ENCODE results near the gene CLPSL1. TPM values are rescaled to one million over a fixed set of nuclear protein-coding genes. Genes with fewer than 3 reads are reported as not detected.

The CLPSL1 gene
- polyA plus RNA-seq, 1 donor: not detected

DNA sequence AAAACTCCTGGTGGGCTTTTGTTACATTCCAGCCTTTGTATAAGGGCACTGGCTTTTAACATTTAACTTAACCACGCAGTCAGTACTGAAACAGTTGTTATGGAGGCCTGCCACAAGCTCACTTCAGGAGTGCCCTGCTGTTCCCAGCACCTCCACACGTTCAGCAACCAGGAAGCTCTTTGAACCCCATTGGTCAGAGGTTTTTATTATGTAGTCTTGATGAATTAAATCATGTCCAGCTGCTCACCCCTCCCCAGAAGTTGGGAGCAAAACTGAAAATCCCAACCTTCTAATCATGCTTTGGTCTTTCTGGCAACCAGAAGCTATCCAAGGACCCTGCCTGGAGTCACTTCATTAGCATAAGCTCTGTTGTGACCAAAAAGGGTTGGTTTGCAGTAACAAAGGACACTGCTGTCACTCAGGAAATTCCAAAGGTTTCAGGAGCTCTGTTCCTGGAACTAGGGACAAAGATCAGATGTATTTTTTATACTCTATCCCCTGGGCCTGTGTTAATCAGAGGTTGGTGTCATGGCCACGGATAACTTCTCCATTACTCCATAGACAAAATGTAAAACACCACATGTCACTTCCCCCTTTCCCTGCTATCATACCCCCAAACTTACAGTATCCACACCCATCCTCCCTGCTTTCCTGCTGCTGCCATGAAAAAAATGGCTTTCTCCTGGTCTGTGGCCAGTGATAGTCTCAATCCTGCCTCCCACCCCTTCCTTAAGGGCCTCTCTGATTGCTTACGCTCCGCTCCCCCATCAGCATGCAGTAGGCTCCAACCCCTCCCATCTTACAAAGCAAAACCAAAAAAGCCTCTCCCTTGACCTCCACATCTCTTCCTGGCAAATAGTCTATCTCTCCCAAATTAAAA is 40.9 kb upstream of the CLPSL1 start:
- Histone ChIP-seq H3K27me3 (ENCODE audit: control insufficient read depth, insufficient read depth, low read length) (no peaks in the 10 kb centered on the region), H3K36me3 (ENCODE audit: control insufficient read depth, insufficient read depth, low read length) (no peaks in the 10 kb centered on the region), H3K9me3 (ENCODE audit: control insufficient read depth, low read depth, low read length) (no peaks in the 10 kb centered on the region), H3K4me1 (ENCODE audit: control insufficient read depth, insufficient read depth, low read length) (peaks cover 15% of the 10 kb centered on the region), H3K27ac (ENCODE audit: low read length) (peak overlapping the region; percentile 51), H3K4me3 (ENCODE audit: low read length) (no peak overlapping the region)
- no CpG with 5 or more reads among the region's 5 CpGs for WGBS (ENCODE audit: insufficient coverage, low lambda C conversion rate)
- DNase-seq: peak; percentile 66 to 90

GRCh38 chr6:35742842-35743241 is 38.0 kb upstream of the CLPSL1 start:
- Histone ChIP-seq H3K4me1 (ENCODE audit: control insufficient read depth, insufficient read depth, low read length) (peaks cover 15% of the 10 kb centered on the region), H3K4me3 (ENCODE audit: low read length) (no peak overlapping the region), H3K27ac (ENCODE audit: low read length) (no peak overlapping the region), H3K36me3 (ENCODE audit: control insufficient read depth, insufficient read depth, low read length) (no peaks in the 10 kb centered on the region), H3K27me3 (ENCODE audit: control insufficient read depth, insufficient read depth, low read length) (no peaks in the 10 kb centered on the region), H3K9me3 (ENCODE audit: control insufficient read depth, low read depth, low read length) (no peaks in the 10 kb centered on the region)
- no peak for DNase-seq
- no CpG with 5 or more reads among the region's 8 CpGs for WGBS (ENCODE audit: insufficient coverage, low lambda C conversion rate)

GRCh38 chr6:35745509-35745908 is 35.3 kb upstream of the CLPSL1 start:
- Histone ChIP-seq H3K4me3 (ENCODE audit: low read length) (no peak overlapping the region), H3K27me3 (ENCODE audit: control insufficient read depth, insufficient read depth, low read length) (no peaks in the 10 kb centered on the region), H3K9me3 (ENCODE audit: control insufficient read depth, low read depth, low read length) (no peaks in the 10 kb centered on the region), H3K4me1 (ENCODE audit: control insufficient read depth, insufficient read depth, low read length) (peaks cover 2% of the 10 kb centered on the region), H3K36me3 (ENCODE audit: control insufficient read depth, insufficient read depth, low read length) (no peaks in the 10 kb centered on the region), H3K27ac (ENCODE audit: low read length) (no peak overlapping the region)
- no CpG with 5 or more reads among the region's 7 CpGs for WGBS (ENCODE audit: insufficient coverage, low lambda C conversion rate)
- DNase-seq: no peak

DNA sequence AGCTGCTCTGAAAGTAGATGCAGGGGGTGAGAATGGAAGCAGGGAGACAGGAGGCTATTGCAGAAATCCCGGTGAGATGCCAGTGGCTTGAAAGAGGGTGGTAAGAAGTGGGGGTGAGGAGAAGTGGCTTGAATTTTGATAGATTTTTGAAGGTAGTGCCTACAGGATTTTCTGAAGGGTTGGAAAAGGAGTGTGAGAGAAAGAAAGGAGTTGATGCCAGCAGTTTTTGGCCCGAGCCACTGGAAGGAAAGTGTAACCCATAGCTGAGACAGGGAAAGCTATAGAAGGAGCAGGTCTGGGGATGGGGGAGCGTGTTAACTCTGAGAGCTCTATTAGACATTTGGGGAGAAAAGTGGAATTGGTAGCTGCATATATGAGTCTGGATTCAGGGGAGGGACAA is 34.3 kb upstream of the CLPSL1 start:
- no peak overlapping the region for H3K27ac ChIP-seq (ENCODE audit: low read length)
- H3K9me3 ChIP-seq (ENCODE audit: control insufficient read depth, low read depth, low read length): no peaks in the 10 kb centered on the region
- H3K4me1 ChIP-seq (ENCODE audit: control insufficient read depth, insufficient read depth, low read length): no peaks in the 10 kb centered on the region
- no peaks in the 10 kb centered on the region for H3K27me3 ChIP-seq (ENCODE audit: control insufficient read depth, insufficient read depth, low read length)
- WGBS (ENCODE audit: insufficient coverage, low lambda C conversion rate): 100% methylated on average over 2 of the region's 3 CpGs
- DNase-seq: no peak
- no peak overlapping the region for H3K4me3 ChIP-seq (ENCODE audit: low read length)
- H3K36me3 ChIP-seq (ENCODE audit: control insufficient read depth, insufficient read depth, low read length): no peaks in the 10 kb centered on the region

DNA sequence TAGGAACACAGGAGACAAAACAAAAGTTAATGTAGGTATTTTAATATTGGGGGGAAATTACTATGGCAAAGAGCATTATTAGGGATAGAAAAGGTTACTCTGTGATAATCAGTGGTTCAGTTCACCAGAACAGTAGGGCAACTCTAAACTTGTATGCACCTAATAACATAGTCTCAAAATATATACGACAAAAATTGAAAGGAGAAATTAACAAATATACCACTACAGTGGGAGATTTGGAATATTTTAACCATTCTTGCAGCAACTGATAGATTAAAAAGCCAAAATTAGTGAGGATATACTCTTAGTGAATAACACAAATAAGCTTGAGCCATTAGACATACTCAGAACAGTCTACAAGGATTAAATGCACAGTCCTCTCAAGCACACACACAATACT is 32.9 kb upstream of the CLPSL1 start:
- no peaks in the 10 kb centered on the region for H3K27me3 ChIP-seq (ENCODE audit: control insufficient read depth, insufficient read depth, low read length)
- H3K4me1 ChIP-seq (ENCODE audit: control insufficient read depth, insufficient read depth, low read length): no peaks in the 10 kb centered on the region
- H3K27ac ChIP-seq (ENCODE audit: low read length): no peak overlapping the region
- H3K9me3 ChIP-seq (ENCODE audit: control insufficient read depth, low read depth, low read length): no peaks in the 10 kb centered on the region
- no peaks in the 10 kb centered on the region for H3K36me3 ChIP-seq (ENCODE audit: control insufficient read depth, insufficient read depth, low read length)
- H3K4me3 ChIP-seq (ENCODE audit: low read length): no peak overlapping the region
- no peak for DNase-seq
- WGBS (ENCODE audit: insufficient coverage, low lambda C conversion rate): 100% methylated on average over 1 of the region's 1 CpG

GRCh38 chr6:35750557-35750956 is 30.3 kb upstream of the CLPSL1 start:
- Histone ChIP-seq H3K36me3 (ENCODE audit: control insufficient read depth, insufficient read depth, low read length) (no peaks in the 10 kb centered on the region), H3K4me3 (ENCODE audit: low read length) (no peak overlapping the region), H3K9me3 (ENCODE audit: control insufficient read depth, low read depth, low read length) (no peaks in the 10 kb centered on the region), H3K27ac (ENCODE audit: low read length) (no peak overlapping the region), H3K27me3 (ENCODE audit: control insufficient read depth, insufficient read depth, low read length) (no peaks in the 10 kb centered on the region), H3K4me1 (ENCODE audit: control insufficient read depth, insufficient read depth, low read length) (no peaks in the 10 kb centered on the region)
- WGBS (ENCODE audit: insufficient coverage, low lambda C conversion rate): no CpG with 5 or more reads among the region's 7 CpGs
- DNase-seq: no peak

DNA sequence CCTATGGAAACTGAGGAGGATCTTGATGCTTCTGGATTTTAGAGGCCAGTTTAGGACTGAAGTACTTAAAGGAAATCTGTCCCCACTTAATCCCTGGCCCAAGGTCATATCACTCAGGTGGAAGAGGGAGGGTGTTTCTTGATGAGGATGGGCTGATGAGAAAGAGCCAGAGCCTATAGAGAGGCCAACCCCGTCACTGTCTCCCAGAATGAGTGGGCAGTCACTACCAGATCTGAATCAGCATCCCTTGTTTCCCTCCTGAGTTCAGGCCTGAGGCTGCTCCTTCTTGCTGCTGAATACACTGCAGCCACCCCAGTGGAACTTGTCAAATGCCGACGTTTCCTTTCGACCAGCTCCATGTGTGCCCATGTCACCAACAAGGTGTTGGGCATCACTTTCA is 29.2 kb upstream of the CLPSL1 start:
- Histone ChIP-seq H3K4me1 (ENCODE audit: control insufficient read depth, insufficient read depth, low read length) (no peaks in the 10 kb centered on the region), H3K27ac (ENCODE audit: low read length) (no peak overlapping the region), H3K9me3 (ENCODE audit: control insufficient read depth, low read depth, low read length) (no peaks in the 10 kb centered on the region), H3K27me3 (ENCODE audit: control insufficient read depth, insufficient read depth, low read length) (no peaks in the 10 kb centered on the region), H3K36me3 (ENCODE audit: control insufficient read depth, insufficient read depth, low read length) (no peaks in the 10 kb centered on the region), H3K4me3 (ENCODE audit: low read length) (no peak overlapping the region)
- 94% methylated on average over 3 of the region's 4 CpGs for WGBS (ENCODE audit: insufficient coverage, low lambda C conversion rate)
- DNase-seq: no peak

DNA sequence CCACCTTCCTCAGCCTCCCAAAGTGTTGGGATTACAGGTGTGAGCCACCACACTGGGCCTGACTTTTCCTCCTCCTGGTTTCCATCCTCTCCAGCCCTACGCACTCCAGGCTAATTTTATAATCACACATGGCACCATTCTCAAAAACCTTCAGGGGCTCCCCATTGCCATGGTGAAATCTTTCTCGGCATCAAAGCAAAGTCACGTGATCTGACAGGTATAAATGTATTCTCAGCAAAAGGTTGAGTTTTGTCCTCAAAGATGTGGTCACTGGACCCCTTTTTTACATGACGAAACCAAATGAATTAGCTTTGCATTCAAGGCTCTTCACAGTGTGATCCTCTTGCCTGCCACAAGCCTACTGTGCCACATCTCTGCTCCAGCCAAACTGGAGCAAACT is 28.5 kb upstream of the CLPSL1 start:
- Histone ChIP-seq H3K4me3 (ENCODE audit: low read length) (no peak overlapping the region), H3K27me3 (ENCODE audit: control insufficient read depth, insufficient read depth, low read length) (no peaks in the 10 kb centered on the region), H3K36me3 (ENCODE audit: control insufficient read depth, insufficient read depth, low read length) (no peaks in the 10 kb centered on the region), H3K27ac (ENCODE audit: low read length) (no peak overlapping the region), H3K4me1 (ENCODE audit: control insufficient read depth, insufficient read depth, low read length) (no peaks in the 10 kb centered on the region), H3K9me3 (ENCODE audit: control insufficient read depth, low read depth, low read length) (no peaks in the 10 kb centered on the region)
- DNase-seq: no peak
- WGBS (ENCODE audit: insufficient coverage, low lambda C conversion rate): no CpG with 5 or more reads among the region's 4 CpGs

GRCh38 chr6:35754452-35755277 is 26.2 kb upstream of the CLPSL1 start:
- Histone ChIP-seq H3K9me3 (ENCODE audit: control insufficient read depth, low read depth, low read length) (no peaks in the 10 kb centered on the region), H3K27ac (ENCODE audit: low read length) (no peak overlapping the region), H3K36me3 (ENCODE audit: control insufficient read depth, insufficient read depth, low read length) (no peaks in the 10 kb centered on the region), H3K27me3 (ENCODE audit: control insufficient read depth, insufficient read depth, low read length) (no peaks in the 10 kb centered on the region), H3K4me1 (ENCODE audit: control insufficient read depth, insufficient read depth, low read length) (no peaks in the 10 kb centered on the region), H3K4me3 (ENCODE audit: low read length) (no peak overlapping the region)
- WGBS (ENCODE audit: insufficient coverage, low lambda C conversion rate): no CpG with 5 or more reads among the region's 6 CpGs
- no peak for DNase-seq

GRCh38 chr6:35755278-35755924 is 25.4 kb upstream of the CLPSL1 start:
- Histone ChIP-seq H3K4me1 (ENCODE audit: control insufficient read depth, insufficient read depth, low read length) (no peaks in the 10 kb centered on the region), H3K4me3 (ENCODE audit: low read length) (no peak overlapping the region), H3K27ac (ENCODE audit: low read length) (no peak overlapping the region), H3K36me3 (ENCODE audit: control insufficient read depth, insufficient read depth, low read length) (no peaks in the 10 kb centered on the region), H3K9me3 (ENCODE audit: control insufficient read depth, low read depth, low read length) (no peaks in the 10 kb centered on the region), H3K27me3 (ENCODE audit: control insufficient read depth, insufficient read depth, low read length) (no peaks in the 10 kb centered on the region)
- no peak for DNase-seq
- WGBS (ENCODE audit: insufficient coverage, low lambda C conversion rate): no CpG with 5 or more reads among the region's 3 CpGs
